Uterus (tissue), 4 donors: ENCODE data around the gene EIF4B. TPM values are rescaled to one million over a fixed set of nuclear protein-coding genes. Genes with fewer than 3 reads are reported as not detected.

ENCODE experiments used
- DNase-seq, 2 donors: peaks; one replicate each; pipeline ENCODE4 v3.0.0-alpha.2; 2019 to 2020
- H3K27ac ChIP-seq, 2 donors: fragments of 200-600 bp; sonication (generic); 1 replicate in 1 of 2; 2 replicates in 1 of 2; pipeline ENCODE4 v1.5.1; 2016 to 2018
- H3K27me3 ChIP-seq, 2 donors: fragments of 200-600 bp; sonication (generic); one replicate each; pipeline ENCODE4 v1.5.1; 2018 to 2019; ENCODE audit warnings: control low read depth in 1 of 2
- H3K36me3 ChIP-seq, 2 donors: fragments of 200-600 bp; sonication (generic); one replicate each; pipeline ENCODE4 v1.5.1; 2019; ENCODE audit warnings: control low read depth in 1 of 2
- H3K4me1 ChIP-seq, 2 donors: fragments of 200-600 bp; sonication (generic); one replicate each; pipeline ENCODE4 v1.5.1; 2018 to 2019; ENCODE audit warnings: control low read depth in 1 of 2
- H3K4me3 ChIP-seq, 2 donors: fragments of 200-600 bp; sonication (generic); 1 replicate in 1 of 2; 2 replicates in 1 of 2; pipeline ENCODE4 v1.5.1; 2018 to 2019; ENCODE audit warnings: mild to moderate bottlenecking in 1 of 2
- H3K9me3 ChIP-seq, 2 donors: fragments of 200-600 bp; sonication (generic); one replicate each; pipeline ENCODE4 v1.5.1; 2019; ENCODE audit warnings: control low read depth in 1 of 2
- CTCF ChIP-seq, 4 experiments: fragments of 200-600 bp in 2 of 4; fragments of 450-650 bp in 2 of 4; sonication (generic) in 2 of 4; IDR thresholded peaks; one replicate each; pipeline ENCODE4 v1.5.1; 2016 to 2019; ENCODE audit warnings: antibody characterized with exemption in 4 of 4, mild to moderate bottlenecking in 2 of 4, moderate library complexity in 1 of 4
- POLR2A ChIP-seq, 2 donors: fragments of 450-650 bp; IDR thresholded peaks; one replicate each; pipeline ENCODE4 v1.6.1; 2016; ENCODE audit warnings: antibody characterized with exemption in 2 of 2, mild to moderate bottlenecking in 1 of 2, moderate library complexity in 1 of 2
- intact Hi-C: fragments of 100-400 bp; cut with DNase I; formaldehyde crosslinking; loops from one replicate; pipeline ENCODE4 v1.15.1; 2023; ENCODE audit warnings: low total_unique reads
- microRNA-seq: library from miRNA; unstranded; fragments of <30 nt; microRNA quantifications from one replicate; pipeline ENCODE4, GENCODE V29; 2016; ENCODE audit warnings: borderline microRNAs expressed, borderline replicate concordance
- small RNA-seq: library from RNA; depleted of rRNA; stranded (forward); fragments of <200 nt; gene quantifications from one replicate; pipeline ENCODE3, GENCODE V24; 2016
- total RNA-seq, 4 donors: library from RNA; depleted of rRNA in 3 of 4; stranded (reverse); fragments of >200 nt in 3 of 4; gene quantifications; one replicate each; pipeline versions ENCODE4 v1.1.0 to v1.2.4, GENCODE V29; 2014 to 2023
- donor health status: DM: yes; HTN: yes; CAD: no.

The EIF4B gene
- total RNA-seq, 4 donors from 2014 or later = 388 to 1,076 (median 585) TPM

GRCh38 chr12:53090105-53090504 is 83.8 kb downstream of the EIF4B start:
- H3K4me1 ChIP-seq = no peaks in the 10 kb centered on the region
- H3K27me3 ChIP-seq = no peaks in the 10 kb centered on the region
- intact Hi-C loops = no loop called here
- TF ChIP-seq POLR2A (IDR thresholded peaks at IDR 0.05) (no peak), CTCF (IDR thresholded peaks at IDR 0.05) (no peak)
- DNase-seq = no peak
- H3K36me3 ChIP-seq = no peaks in the 10 kb centered on the region
- no peak overlapping the region for H3K4me3 ChIP-seq
- H3K9me3 ChIP-seq = no peaks in the 10 kb centered on the region
- no peak overlapping the region for H3K27ac ChIP-seq

GRCh38 chr12:53090554-53090953 is 84.3 kb downstream of the EIF4B start:
- DNase-seq = no peak
- Histone ChIP-seq H3K36me3 (no peaks in the 10 kb centered on the region), H3K4me3 (no peak overlapping the region), H3K9me3 (no peaks in the 10 kb centered on the region), H3K27me3 (no peaks in the 10 kb centered on the region), H3K27ac (no peak overlapping the region), H3K4me1 (no peaks in the 10 kb centered on the region)
- intact Hi-C loops = no loop called here
- no peak for TF ChIP-seq CTCF (IDR thresholded peaks at IDR 0.05)
- TF ChIP-seq POLR2A (IDR thresholded peaks at IDR 0.05) = no peak

- TF ChIP-seq CTCF (IDR thresholded peaks at IDR 0.05) = no peak
- TF ChIP-seq POLR2A (IDR thresholded peaks at IDR 0.05) = no peak
- DNase-seq = no peak
- H3K27ac ChIP-seq = no peak overlapping the region
- intact Hi-C loops = no loop called here
- H3K36me3 ChIP-seq = no peaks in the 10 kb centered on the region
- H3K4me3 ChIP-seq = no peak overlapping the region
- no peaks in the 10 kb centered on the region for H3K9me3 ChIP-seq
- H3K4me1 ChIP-seq = peaks cover 0 to 2% of the 10 kb centered on the region in 2 donors
- H3K27me3 ChIP-seq = no peaks in the 10 kb centered on the region
Observed at GRCh38 chr12:53091756-53092155, 85.5 kb downstream of the EIF4B start.

Small RNA genes within 50 kb of the gene (microRNA-seq; reads per million reads assigned to microRNA genes)
- gene MIR6757 = not detected

Small RNA genes within 50 kb of the gene (small RNA-seq; reads per million reads assigned to genes)
- gene MIR6757 = not detected

Other genes starting within 250 kb of the EIF4B start
- not detected for gene KRT76, start 229.1 kb upstream of the EIF4B start, total RNA-seq
- not detected for gene KRT3, start 210.3 kb upstream of the EIF4B start, total RNA-seq
- not detected for gene KRT4, start 192.3 kb upstream of the EIF4B start, total RNA-seq
- gene KRT79, start 172.1 kb upstream of the EIF4B start, total RNA-seq = not detected
- gene KRT78, start 157.5 kb upstream of the EIF4B start, total RNA-seq = not detected
- 10 to 100 TPM in 3 of 4 donors, 1 to 10 TPM in 1; 9.1 to 46.2 (median 36.5) TPM for gene KRT8, start 101.4 kb upstream of the EIF4B start, total RNA-seq
- gene KRT18, start 57.3 kb upstream of the EIF4B start, total RNA-seq = 10 to 100 TPM in 3 of 4 donors, 1 to 10 TPM in 1; 2.6 to 69.2 (median 17.8) TPM
- 100 to 1,000 TPM in 2 of 4 donors, 10 to 100 TPM in 2; 64.0 to 394 (median 112) TPM for gene TNS2, start 43.6 kb downstream of the EIF4B start, total RNA-seq
- gene SPRYD3, start 72.9 kb downstream of the EIF4B start, total RNA-seq = 10 to 100 TPM; 15.9 to 75.5 (median 28.9) TPM
- 100 to 1,000 TPM in 3 of 4 donors, 10 to 100 TPM in 1; 48.7 to 762 (median 252) TPM for gene IGFBP6, start 91.2 kb downstream of the EIF4B start, total RNA-seq
- gene SOAT2, start 97.0 kb downstream of the EIF4B start, total RNA-seq = under 1 TPM in 1 of 4 donors, not detected in 3; 0.82 TPM
- gene ZNF740, start 174.3 kb downstream of the EIF4B start, total RNA-seq = 10 to 100 TPM in 2 of 4 donors, 1 to 10 TPM in 2; 7.7 to 55.5 (median 25.9) TPM
- gene CSAD, start 174.5 kb downstream of the EIF4B start, total RNA-seq = 10 to 100 TPM in 3 of 4 donors, 1 to 10 TPM in 1; 4.1 to 67.6 (median 42.6) TPM
- 1 to 10 TPM in 3 of 4 donors, not detected in 1; 2.0 to 3.8 (median 2.4) TPM for gene ITGB7, start 200.8 kb downstream of the EIF4B start, total RNA-seq
- gene RARG, start 225.8 kb downstream of the EIF4B start, total RNA-seq = 10 to 100 TPM in 2 of 4 donors, 1 to 10 TPM in 2; 2.6 to 65.6 (median 28.9) TPM